Activated CD4-positive, alpha-beta memory T cell treated with anti-CD3 and anti-CD28 coated beads, Interleukin-2, amount 10 ng/mL, durations not matched to agents 7 days and 5 days (primary cell): ENCODE results near the gene ADAMTS2. TPM values are rescaled to one million over a fixed set of nuclear protein-coding genes. Genes with fewer than 3 reads are reported as not detected.

Experiments used
- CTCF ChIA-PET: fragments of 350-600 bp; sonication (Branson Sonifier 250); formaldehyde crosslinking; loops from one replicate; lab custom pipeline; 2021; ENCODE audit warnings: antibody characterized with exemption, inconsistent platforms; lab: Charles Lee
- POLR2A ChIA-PET: fragments of 350-600 bp; sonication (Branson Sonifier 250); formaldehyde crosslinking; loops from one replicate; lab custom pipeline; 2021; ENCODE audit warnings: antibody characterized with exemption; lab: Charles Lee
- DNase-seq: peaks from one replicate; pipeline ENCODE4 v3.0.0-alpha.2; 2020
- H3K27ac Mint-ChIP-seq: one replicate; pipeline ENCODE4 v1.8.0; 2021; ENCODE audit warnings: mild to moderate bottlenecking, mixed read lengths
- H3K27me3 Mint-ChIP-seq: one replicate; pipeline ENCODE4 v1.8.0; 2021; ENCODE audit warnings: mixed read lengths
- H3K36me3 Mint-ChIP-seq: one replicate; pipeline ENCODE4 v1.8.0; 2021; ENCODE audit warnings: low read depth, mixed read lengths
- H3K4me1 Mint-ChIP-seq: one replicate; pipeline ENCODE4 v1.8.0; 2021; ENCODE audit warnings: mixed read lengths
- H3K4me3 Mint-ChIP-seq: one replicate; pipeline ENCODE4 v1.8.0; 2021; ENCODE audit warnings: mild to moderate bottlenecking, mixed read lengths
- H3K9me3 Mint-ChIP-seq: one replicate; pipeline ENCODE4 v1.8.0; 2021; ENCODE audit warnings: mixed read lengths
- total RNA-seq, 2 experiments: library from RNA; stranded (reverse); gene quantifications; one replicate each; pipeline ENCODE4 v1.2.3, GENCODE V29; 2021

Gene ADAMTS2
- total RNA-seq, 2 experiments from 2014 or later: not detected

DNA sequence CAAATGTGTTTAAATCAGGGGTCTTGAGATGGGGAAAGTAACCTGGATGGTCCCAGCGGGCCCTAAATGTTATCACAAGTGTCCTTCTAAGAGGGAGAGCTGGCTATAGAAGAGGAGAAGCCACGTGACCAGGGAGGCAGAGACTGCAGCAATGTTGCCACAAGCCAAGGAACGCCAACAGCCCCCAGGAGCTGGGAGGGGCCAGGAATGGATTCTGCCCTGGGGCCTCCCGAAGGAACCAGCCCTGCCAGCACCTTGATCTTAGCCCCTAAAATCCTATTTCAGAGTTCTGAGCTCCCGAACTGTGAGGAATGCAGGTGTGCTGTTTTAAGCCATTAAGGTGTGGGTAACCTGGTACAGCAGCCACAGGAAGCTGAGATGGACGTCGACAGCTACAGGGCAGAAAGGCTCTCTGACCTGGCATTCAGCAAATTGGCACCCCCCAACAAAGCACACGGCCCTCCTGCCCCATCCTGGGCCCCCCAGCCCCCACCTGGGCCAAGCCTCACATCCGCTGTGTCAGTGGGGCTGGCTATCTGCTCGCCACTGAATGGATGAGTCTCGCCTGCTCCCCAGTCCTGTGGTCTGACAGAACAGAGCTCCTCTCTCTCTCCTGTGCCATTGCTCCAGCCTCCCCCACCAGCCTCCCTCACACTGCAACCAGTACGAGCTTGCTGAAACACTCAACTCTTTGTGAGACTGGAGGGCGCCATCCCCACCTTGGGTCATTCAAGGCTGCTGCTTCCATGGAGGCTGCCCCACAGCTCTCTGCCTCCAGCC lies 78.8 kb downstream of the ADAMTS2 start:
- CTCF ChIA-PET: no interaction called here
- H3K36me3 Mint-ChIP-seq: no peaks in the 10 kb centered on the region
- POLR2A ChIA-PET: no interaction called here

DNA sequence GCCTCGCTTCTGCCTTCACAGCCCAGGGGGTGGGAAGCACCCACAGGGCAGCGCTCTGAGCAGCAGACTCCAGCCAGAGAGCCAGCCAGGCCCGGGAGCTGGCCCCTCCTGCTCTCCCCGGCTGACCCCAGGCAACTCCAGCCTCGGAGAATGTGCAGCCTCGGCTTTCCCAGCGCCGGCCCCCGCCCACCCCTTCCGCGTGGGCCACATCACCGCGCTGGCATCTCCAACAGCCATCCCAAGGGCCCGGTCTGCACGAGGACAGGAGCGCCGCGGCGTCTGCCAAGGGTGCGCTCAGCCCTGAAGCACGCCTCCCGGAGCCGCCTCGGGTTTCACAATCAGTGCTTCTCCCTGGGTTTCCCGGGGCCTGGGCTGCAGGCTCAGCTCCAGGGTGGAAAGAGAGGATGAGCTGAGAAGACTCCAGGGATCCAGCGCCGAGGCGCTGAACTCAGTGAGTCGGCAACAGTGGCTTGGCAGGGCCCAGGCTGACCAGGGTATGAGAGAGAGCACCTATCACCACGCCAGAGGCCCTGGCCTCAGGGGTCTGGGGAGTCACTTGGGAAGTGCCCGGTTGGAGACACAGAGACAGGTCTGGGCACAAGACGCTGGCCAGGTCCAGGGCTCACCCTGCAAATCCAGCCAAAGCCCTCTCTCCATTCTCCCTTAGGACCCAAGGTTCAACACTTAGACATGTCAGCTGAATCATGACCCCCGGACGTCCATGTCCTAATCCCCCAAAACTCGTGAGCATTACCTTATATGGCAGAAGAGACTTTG lies 79.6 kb downstream of the ADAMTS2 start:
- Mint-ChIP-seq H3K4me3 (no peak overlapping the region), H3K36me3 (no peaks in the 10 kb centered on the region), H3K27me3 (no peaks in the 10 kb centered on the region), H3K9me3 (no peaks in the 10 kb centered on the region), H3K27ac (no peak overlapping the region), H3K4me1 (no peaks in the 10 kb centered on the region)
- POLR2A ChIA-PET: no interaction called here
- CTCF ChIA-PET: no interaction called here
- DNase-seq: no peak

More for the DNA sequence above, 78.8 kb downstream of the ADAMTS2 start:
- Mint-ChIP-seq H3K27ac (no peak overlapping the region), H3K27me3 (no peaks in the 10 kb centered on the region), H3K9me3 (no peaks in the 10 kb centered on the region), H3K4me3 (no peak overlapping the region), H3K4me1 (no peaks in the 10 kb centered on the region)
- DNase-seq: no peak

DNA sequence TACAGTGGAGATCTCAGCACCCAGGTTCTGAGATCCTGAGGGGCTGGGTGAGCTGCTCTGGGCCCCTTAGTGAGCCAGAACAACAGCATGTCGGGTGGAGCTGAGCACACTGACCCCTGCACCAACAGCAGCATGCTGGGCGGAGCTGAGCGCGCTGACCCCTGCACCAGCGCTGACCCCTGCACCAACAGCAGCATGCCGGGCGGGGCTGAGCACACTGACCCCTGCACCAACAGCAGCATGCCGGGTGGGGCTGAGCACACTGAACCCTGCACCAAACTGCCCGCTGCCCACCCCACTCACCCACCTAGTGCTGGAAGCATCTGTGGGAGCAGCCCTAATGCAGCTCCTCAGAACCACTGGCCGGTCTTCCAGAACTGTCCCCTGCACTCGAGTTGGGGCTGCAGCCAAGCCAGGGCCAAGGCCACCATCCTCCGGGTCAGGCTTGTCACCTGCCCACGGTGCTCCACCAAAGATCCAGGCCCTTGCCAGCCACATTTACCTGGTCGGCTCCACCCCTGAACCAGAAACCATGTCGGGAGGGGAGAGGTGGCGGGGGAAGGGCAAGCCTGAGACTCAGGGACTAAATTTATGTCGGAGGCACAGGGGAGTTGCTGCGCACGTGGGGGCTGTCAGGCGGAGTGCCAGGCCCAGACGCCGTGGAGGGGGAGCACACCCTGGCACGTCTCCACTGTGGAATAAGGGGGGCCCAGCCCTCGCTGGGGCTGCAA lies 80.3 kb downstream of the ADAMTS2 start:
- H3K4me3 Mint-ChIP-seq: no peak overlapping the region
- H3K9me3 Mint-ChIP-seq: no peaks in the 10 kb centered on the region
- no peaks in the 10 kb centered on the region for H3K36me3 Mint-ChIP-seq
- POLR2A ChIA-PET: no interaction called here
- DNase-seq: no peak
- H3K27ac Mint-ChIP-seq: no peak overlapping the region
- H3K27me3 Mint-ChIP-seq: no peaks in the 10 kb centered on the region
- H3K4me1 Mint-ChIP-seq: no peaks in the 10 kb centered on the region
- CTCF ChIA-PET: no interaction called here

DNA sequence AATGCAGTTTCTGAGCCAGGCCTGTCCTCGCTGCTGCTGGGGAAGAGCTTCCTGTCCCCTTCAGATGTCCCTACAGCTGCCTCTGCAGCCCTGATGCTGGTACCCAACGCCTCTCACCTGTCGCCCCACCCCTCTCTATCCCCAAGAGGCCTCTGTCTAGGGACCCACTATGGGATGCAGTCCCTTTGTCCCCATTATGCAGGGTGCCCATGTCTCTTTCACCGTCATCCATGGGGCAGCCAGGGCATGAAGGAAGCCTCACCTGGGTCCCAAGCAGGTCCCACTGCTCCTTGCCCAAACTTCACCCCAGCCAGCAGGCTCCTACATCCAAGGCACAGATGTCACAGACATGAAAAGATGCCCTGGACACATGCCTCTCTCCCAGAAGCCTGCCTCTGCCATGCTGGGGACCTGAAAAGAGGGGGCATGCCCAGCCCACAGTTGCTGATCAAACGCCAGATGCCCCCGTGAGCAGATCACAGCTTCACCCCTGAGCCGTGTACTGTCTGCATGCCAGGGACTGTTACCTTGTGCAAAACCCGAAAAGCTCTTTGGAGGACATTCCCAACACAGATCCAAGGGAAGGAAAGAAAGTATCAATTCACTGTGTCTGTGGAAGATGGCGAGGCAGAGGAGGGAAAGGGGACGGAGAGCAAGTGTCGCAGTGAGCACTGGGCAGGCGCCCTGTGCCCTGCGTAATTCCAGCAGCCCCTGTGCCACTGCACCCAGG lies 81.0 kb downstream of the ADAMTS2 start:
- H3K9me3 Mint-ChIP-seq: no peaks in the 10 kb centered on the region
- ChIA-PET CTCF (no interaction called here), POLR2A (no interaction called here)
- H3K27me3 Mint-ChIP-seq: no peaks in the 10 kb centered on the region
- H3K4me3 Mint-ChIP-seq: no peak overlapping the region
- H3K27ac Mint-ChIP-seq: no peak overlapping the region
- no peak for DNase-seq
- H3K4me1 Mint-ChIP-seq: no peaks in the 10 kb centered on the region
- H3K36me3 Mint-ChIP-seq: no peaks in the 10 kb centered on the region

DNA sequence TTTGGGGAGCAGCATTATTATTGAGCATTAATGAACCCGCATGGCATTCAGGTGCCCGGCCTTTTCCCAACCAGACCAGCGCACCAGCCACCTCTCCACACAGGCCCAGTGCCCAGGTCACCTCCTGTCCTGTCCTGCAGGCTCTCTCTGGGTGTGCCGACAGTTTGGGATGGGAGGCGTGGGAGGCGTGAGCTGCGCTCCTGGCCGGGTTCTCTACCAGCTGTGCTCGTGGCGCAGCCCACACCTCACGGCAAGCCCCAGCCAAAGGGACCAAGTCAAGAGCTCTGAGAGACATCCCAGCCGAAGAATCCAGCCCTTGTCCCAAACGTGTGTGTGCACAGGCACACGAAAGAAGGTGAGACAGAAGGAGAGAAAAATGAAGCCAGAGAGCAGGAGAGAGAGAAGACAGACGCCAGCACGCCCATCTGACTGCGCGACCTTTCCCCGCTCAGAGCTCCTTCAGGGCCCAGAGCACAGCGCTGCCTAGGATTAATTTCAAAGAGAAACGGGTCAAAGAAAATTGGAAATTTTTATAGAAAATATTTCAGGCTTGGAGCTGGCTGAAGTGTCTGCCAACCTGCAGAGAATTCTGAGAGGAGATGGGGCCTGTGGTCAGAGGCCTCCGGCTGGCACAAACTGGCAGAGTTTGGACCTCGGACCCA lies 81.7 kb downstream of the ADAMTS2 start:
- DNase-seq: no peak
- Mint-ChIP-seq H3K36me3 (no peaks in the 10 kb centered on the region), H3K27ac (no peak overlapping the region), H3K4me3 (no peak overlapping the region), H3K9me3 (no peaks in the 10 kb centered on the region), H3K27me3 (no peaks in the 10 kb centered on the region), H3K4me1 (no peaks in the 10 kb centered on the region)
- POLR2A ChIA-PET: no interaction called here
- CTCF ChIA-PET: no interaction called here

DNA sequence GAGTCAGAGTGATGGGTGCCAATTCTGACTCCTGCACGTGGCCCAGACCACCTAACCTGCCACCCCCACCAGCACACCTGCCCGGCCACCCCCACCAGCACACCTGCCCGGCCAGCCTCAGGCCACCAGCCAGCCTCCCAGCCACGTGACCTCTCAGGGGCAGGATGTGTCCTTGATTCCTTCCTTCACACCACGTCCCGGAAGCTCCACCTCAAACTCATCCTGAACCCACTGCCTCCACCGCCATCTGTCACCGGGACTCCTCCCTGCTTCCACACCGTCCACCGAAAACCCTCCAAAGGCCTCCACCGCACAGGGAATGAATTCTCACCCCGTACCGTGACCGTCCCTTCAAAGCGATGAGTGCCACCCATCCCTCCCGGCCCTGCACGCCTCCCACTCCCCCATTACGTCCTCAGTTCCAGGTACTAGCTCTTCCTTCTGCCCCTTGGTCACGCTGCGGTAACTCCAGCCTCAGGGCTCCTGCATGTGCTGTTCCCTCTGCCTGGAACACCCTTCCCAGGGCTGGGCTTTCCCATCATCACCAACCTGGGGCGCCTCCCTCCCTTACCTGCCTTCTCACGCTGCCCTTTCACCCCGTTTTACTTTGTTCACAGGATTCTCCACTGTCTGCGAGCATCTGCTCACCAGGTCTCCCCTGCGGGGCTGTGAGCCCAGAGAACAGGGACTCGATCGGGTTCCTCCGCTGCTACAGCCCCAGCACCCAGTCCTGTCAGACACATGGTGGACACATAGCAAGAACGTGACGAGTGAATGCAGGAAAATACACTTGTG lies 82.9 kb downstream of the ADAMTS2 start:
- H3K4me3 Mint-ChIP-seq: no peak overlapping the region
- ChIA-PET POLR2A (no interaction called here), CTCF (no interaction called here)
- H3K27ac Mint-ChIP-seq: no peak overlapping the region
- H3K9me3 Mint-ChIP-seq: no peaks in the 10 kb centered on the region
- H3K27me3 Mint-ChIP-seq: no peaks in the 10 kb centered on the region
- no peaks in the 10 kb centered on the region for H3K4me1 Mint-ChIP-seq
- no peaks in the 10 kb centered on the region for H3K36me3 Mint-ChIP-seq
- DNase-seq: no peak

DNA sequence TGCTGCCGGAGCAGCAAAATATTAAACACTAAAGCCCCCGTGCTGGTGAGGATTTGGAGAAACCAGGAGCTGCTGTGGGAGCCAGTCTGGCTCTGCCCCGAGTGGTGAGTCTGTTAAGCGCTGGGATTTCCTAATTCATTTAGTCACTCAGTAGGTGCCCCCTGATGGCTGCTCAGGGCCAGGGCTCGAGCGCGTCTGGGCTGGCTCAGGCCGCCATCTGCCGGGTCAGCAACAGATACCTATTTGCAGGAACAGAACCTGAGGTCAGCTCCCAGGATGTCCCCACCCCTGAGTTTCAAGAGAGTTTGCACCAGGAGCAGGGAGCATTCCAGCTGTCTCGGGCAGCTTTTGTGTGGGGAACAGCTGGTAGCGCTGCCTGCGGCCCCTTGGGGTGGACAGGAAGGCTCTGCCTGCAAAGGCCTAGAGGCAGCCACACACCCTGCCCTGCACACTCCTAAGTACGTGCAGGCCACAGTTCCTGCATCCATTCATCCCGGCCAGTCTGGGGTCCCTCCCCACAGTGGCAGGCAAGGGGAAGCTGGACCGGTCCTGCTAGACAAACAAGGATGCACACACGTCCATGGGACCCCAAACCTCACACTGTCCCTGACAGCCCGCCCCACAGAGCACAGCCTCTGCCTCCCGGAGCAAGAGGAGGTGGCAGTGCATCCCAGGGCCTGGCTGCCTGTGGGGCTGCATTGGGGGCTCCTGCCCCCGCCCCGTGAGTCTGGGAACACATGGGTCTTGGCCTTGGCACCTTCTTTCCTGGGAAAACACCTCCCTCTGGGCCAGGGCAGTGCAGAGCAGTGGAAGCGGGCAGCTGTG lies 83.7 kb downstream of the ADAMTS2 start:
- no peaks in the 10 kb centered on the region for H3K4me1 Mint-ChIP-seq
- no peaks in the 10 kb centered on the region for H3K36me3 Mint-ChIP-seq
- ChIA-PET CTCF (no interaction called here), POLR2A (no interaction called here)
- no peaks in the 10 kb centered on the region for H3K27me3 Mint-ChIP-seq
- H3K4me3 Mint-ChIP-seq: no peak overlapping the region
- no peak overlapping the region for H3K27ac Mint-ChIP-seq
- DNase-seq: no peak
- H3K9me3 Mint-ChIP-seq: no peaks in the 10 kb centered on the region

DNA sequence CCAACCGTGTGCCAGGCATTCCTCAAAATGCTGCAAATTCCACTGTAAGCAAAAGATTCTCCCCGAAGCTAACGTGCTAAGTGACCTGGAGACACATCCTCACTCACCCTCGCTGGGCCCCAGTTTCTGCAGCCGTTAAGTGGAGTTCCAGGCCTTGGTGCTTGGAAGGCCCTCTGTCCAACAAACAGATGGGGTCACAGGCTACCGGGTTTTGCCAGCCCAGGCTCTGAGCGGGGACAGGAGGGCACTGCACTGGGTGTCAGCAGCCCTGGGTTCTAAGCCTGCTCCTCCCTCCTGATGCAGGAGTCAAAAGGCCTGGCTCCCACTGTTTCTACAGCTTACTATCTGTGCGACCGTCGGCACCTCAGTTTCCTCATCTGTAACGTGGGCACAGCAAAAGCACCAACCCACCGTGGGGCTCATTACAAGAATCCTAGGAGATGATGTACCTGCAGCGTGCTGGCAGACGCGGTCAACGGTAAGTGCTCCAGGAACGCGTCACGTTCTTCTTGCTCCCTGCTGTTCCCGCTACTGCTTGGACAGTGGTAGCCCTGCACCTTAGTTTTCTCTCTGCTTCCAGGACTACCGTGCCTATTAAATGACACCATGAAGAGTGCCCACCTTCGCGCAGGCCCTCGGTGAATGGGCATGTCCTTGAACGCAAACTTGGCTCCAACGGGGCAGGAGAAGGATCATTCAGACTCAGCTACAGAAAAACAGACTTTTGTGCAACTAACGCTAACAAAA lies 84.8 kb downstream of the ADAMTS2 start:
- H3K4me1 Mint-ChIP-seq: no peaks in the 10 kb centered on the region
- ChIA-PET POLR2A (no interaction called here), CTCF (no interaction called here)
- no peak overlapping the region for H3K4me3 Mint-ChIP-seq
- H3K9me3 Mint-ChIP-seq: no peaks in the 10 kb centered on the region
- no peak overlapping the region for H3K27ac Mint-ChIP-seq
- no peaks in the 10 kb centered on the region for H3K36me3 Mint-ChIP-seq
- DNase-seq: no peak
- H3K27me3 Mint-ChIP-seq: no peaks in the 10 kb centered on the region

DNA sequence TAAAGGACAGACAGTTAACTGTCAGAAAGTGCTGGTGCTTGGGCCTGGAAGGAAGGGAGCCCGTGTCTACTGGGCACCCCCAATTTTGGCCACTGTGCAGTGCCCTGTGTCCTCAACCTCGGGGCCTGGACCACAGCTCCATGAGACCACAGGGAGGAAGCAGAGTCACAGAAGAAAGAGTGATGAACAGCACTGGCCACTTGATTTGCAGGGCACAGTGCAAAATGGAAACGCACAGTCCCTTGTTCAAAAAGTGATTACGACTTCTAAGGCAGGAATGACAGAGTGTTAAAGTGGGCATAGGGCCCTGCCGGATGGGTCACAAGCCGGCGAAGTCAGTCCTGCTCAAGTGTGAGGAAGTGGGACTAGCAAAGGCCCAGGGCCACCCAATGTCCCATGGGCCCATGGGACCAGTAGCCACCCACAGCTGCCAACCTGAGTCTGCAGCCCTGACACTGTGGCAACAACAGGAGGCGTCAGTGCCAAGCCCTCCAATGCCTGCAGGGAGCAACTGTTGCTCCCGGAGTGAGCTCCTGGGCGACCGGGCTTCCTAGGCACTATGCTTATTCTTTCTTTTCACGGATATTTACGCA lies 85.4 kb downstream of the ADAMTS2 start:
- CTCF ChIA-PET: no interaction called here
- Mint-ChIP-seq H3K27me3 (peaks cover 3% of the 10 kb centered on the region), H3K36me3 (no peaks in the 10 kb centered on the region), H3K27ac (no peak overlapping the region), H3K4me1 (no peaks in the 10 kb centered on the region), H3K9me3 (no peaks in the 10 kb centered on the region), H3K4me3 (no peak overlapping the region)
- no peak for DNase-seq
- POLR2A ChIA-PET: no interaction called here

DNA sequence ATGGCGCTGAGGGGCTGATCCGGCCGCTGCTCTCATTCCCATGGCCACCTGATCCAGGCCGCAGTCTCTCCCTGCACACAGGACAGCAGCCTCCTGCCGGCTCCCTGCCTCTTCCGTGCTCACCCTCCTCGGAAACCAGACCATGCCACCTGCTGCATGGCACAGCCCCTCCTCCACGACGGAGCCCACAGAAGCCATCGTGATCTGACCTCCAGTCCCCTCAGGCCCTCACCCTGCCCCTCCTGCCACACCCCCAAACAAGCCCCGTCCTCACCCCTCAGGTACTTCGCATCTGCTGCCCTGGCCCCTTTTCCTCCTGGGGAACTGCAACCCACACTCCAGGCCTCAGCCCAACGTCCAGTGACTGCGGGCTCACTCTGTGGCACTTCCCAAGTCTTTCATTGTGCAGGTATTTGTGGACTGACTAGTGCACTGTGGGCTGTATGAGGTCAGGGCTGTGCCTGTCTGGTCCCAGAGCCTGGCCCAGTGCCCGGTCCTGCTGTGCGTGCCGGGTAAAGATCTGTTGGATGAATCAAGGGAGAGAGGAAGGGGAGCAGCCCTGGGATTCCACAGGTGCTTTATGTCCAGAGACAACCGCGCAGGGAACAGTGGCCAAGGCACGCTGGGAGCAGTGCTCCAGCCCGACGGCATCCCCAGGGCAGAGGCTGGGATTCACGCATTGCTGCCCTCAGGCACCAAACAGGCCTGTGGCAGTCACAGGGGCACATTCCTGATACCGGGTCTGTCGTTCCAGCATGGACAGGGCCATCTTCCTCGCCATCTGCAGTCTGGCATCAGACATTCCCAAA lies 86.1 kb downstream of the ADAMTS2 start:
- ChIA-PET CTCF (no interaction called here), POLR2A (no interaction called here)
- Mint-ChIP-seq H3K4me3 (no peak overlapping the region), H3K27me3 (peaks cover 4% of the 10 kb centered on the region), H3K9me3 (no peaks in the 10 kb centered on the region), H3K4me1 (no peaks in the 10 kb centered on the region), H3K36me3 (no peaks in the 10 kb centered on the region), H3K27ac (no peak overlapping the region)
- DNase-seq: no peak
